Trophoblast cell (in vitro differentiated cells and primary cell): ENCODE data around the gene KCNMA1.
A peak's percentile ranks its signal among the peaks of the same experiment; 100 is the strongest.

Experiments used
- DNase-seq, 2 donors: peaks; one replicate each; pipeline ENCODE4 v3.0.0-alpha.2; 2016
- H2AFZ ChIP-seq: 2 replicates; pipeline ENCODE4 v1.6.1; 2013; ENCODE audit warnings: low read length, moderate library complexity, mild to moderate bottlenecking; ENCODE audit not compliant: insufficient read depth, poor library complexity
- H2AK5ac ChIP-seq: 2 replicates; pipeline ENCODE4 v1.6.1; 2013; ENCODE audit warnings: mild to moderate bottlenecking, low read length
- H2BK120ac ChIP-seq: 2 replicates; pipeline ENCODE4 v1.6.1; 2013; ENCODE audit warnings: low read length, mild to moderate bottlenecking, moderate library complexity; ENCODE audit not compliant: insufficient read depth, poor library complexity
- H2BK12ac ChIP-seq: 2 replicates; pipeline ENCODE4 v1.6.1; 2013; ENCODE audit warnings: mild to moderate bottlenecking, low read length, moderate library complexity
- H2BK5ac ChIP-seq: 2 replicates; pipeline ENCODE4 v1.6.1; 2013; ENCODE audit warnings: low read length, low read depth, moderate library complexity, mild to moderate bottlenecking; ENCODE audit not compliant: poor library complexity
- H3K14ac ChIP-seq: 2 replicates; pipeline ENCODE4 v1.6.1; 2013; ENCODE audit warnings: mild to moderate bottlenecking, low read length
- H3K18ac ChIP-seq: 2 replicates; pipeline ENCODE4 v1.6.1; 2013; ENCODE audit warnings: mild to moderate bottlenecking, low read length
- H3K23ac ChIP-seq: 2 replicates; pipeline ENCODE4 v1.6.1; 2013; ENCODE audit warnings: low read length
- H3K27ac ChIP-seq: 2 replicates; pipeline ENCODE4 v1.5.1; 2013; ENCODE audit warnings: low read depth, mild to moderate bottlenecking, inconsistent platforms, low read length, moderate library complexity
- H3K27me3 ChIP-seq: 2 replicates; pipeline ENCODE4 v1.6.1; 2013; ENCODE audit warnings: inconsistent platforms, mild to moderate bottlenecking, low read length, moderate library complexity; ENCODE audit not compliant: insufficient read depth
- H3K36me3 ChIP-seq, 2 experiments: 1 replicate in 1 of 2; 2 replicates in 1 of 2; pipeline ENCODE4 v1.6.1; 2013; ENCODE audit warnings: low read length in 2 of 2, mild to moderate bottlenecking in 2 of 2, moderate library complexity in 1 of 2; ENCODE audit not compliant: insufficient read depth in 2 of 2, control insufficient read depth in 1 of 2
- H3K4ac ChIP-seq: 2 replicates; pipeline ENCODE4 v1.6.1; 2013; ENCODE audit warnings: low read depth, mild to moderate bottlenecking, low read length, moderate library complexity
- H3K4me1 ChIP-seq, 2 experiments: 1 replicate in 1 of 2; 2 replicates in 1 of 2; pipeline ENCODE4 v1.6.1; 2013; ENCODE audit warnings: low read length in 2 of 2, mild to moderate bottlenecking in 2 of 2, moderate library complexity in 1 of 2; ENCODE audit not compliant: insufficient read depth in 2 of 2, control insufficient read depth in 1 of 2
- H3K4me2 ChIP-seq: 2 replicates; pipeline ENCODE4 v1.6.1; 2013; ENCODE audit warnings: inconsistent platforms, mild to moderate bottlenecking, low read length, moderate library complexity
- H3K4me3 ChIP-seq: 2 replicates; pipeline ENCODE4 v1.5.1; 2013; ENCODE audit warnings: mild to moderate bottlenecking, low read depth, low read length, inconsistent platforms
- H3K79me1 ChIP-seq: one replicate; pipeline ENCODE4 v1.6.1; 2013; ENCODE audit warnings: low read length
- H3K79me2 ChIP-seq: 2 replicates; pipeline ENCODE4 v1.6.1; 2013; ENCODE audit warnings: low read length, mild to moderate bottlenecking; ENCODE audit not compliant: control insufficient read depth, insufficient read depth, poor library complexity
- H3K9ac ChIP-seq: 2 replicates; pipeline ENCODE4 v1.6.1; 2013; ENCODE audit warnings: mild to moderate bottlenecking, low read length
- H3K9me3 ChIP-seq: 2 replicates; pipeline ENCODE4 v1.6.1; 2013; ENCODE audit warnings: low read depth, mild to moderate bottlenecking, control low read depth, inconsistent platforms, low read length; ENCODE audit not compliant: insufficient read depth
- H4K12ac ChIP-seq: 2 replicates; pipeline ENCODE4 v1.6.1; 2013; ENCODE audit warnings: low read depth, mild to moderate bottlenecking, low read length, moderate library complexity
- H4K8ac ChIP-seq: 2 replicates; pipeline ENCODE4 v1.6.1; 2013; ENCODE audit warnings: low read depth, mild to moderate bottlenecking, low read length, moderate library complexity
- H4K91ac ChIP-seq: one replicate; pipeline ENCODE4 v1.6.1; 2013; ENCODE audit warnings: low read depth, mild to moderate bottlenecking, low read length, moderate library complexity
- WGBS: extraction: QIAGEN DNeasy Blood & Tissue Kit; methylation state at CpG from one replicate; pipeline ENCODE4 v1.1.7; 2013; ENCODE audit warnings: missing lambda C conversion rate; ENCODE audit not compliant: insufficient read length, insufficient coverage; ENCODE audit errors: extremely low coverage; 5-methylcytosine and 5-hydroxymethylcytosine counted together

The KCNMA1 gene

GRCh38 chr10:77420947-77421523, 216.6 kb downstream of the KCNMA1 start:
- Histone ChIP-seq H3K27ac (no peak overlapping the region), H3K4ac (no peak overlapping the region), H3K79me1 (peaks cover 5% of the 10 kb centered on the region), H4K12ac (no peak overlapping the region), H2BK120ac (no peak overlapping the region), H3K14ac (no peak overlapping the region), H3K36me3 (peaks cover 0 to 2% of the 10 kb centered on the region in 2 experiments), H3K4me2 (no peak overlapping the region), H3K27me3 (no peaks in the 10 kb centered on the region), H3K23ac (no peak overlapping the region), H2AFZ (no peak overlapping the region), H3K79me2 (peaks cover 4% of the 10 kb centered on the region), H2BK5ac (no peak overlapping the region), H4K91ac (no peak overlapping the region), H3K9ac (no peak overlapping the region), H2AK5ac (no peak overlapping the region), H4K8ac (no peak overlapping the region), H2BK12ac (no peak overlapping the region), H3K18ac (no peak overlapping the region), H3K9me3 (no peaks in the 10 kb centered on the region), H3K4me3 (no peak overlapping the region), H3K4me1 (peaks cover 13 to 29% of the 10 kb centered on the region in 2 experiments)
- no CpG with 5 or more reads among the region's 2 CpGs for WGBS
- DNase-seq, result no peak

DNA sequence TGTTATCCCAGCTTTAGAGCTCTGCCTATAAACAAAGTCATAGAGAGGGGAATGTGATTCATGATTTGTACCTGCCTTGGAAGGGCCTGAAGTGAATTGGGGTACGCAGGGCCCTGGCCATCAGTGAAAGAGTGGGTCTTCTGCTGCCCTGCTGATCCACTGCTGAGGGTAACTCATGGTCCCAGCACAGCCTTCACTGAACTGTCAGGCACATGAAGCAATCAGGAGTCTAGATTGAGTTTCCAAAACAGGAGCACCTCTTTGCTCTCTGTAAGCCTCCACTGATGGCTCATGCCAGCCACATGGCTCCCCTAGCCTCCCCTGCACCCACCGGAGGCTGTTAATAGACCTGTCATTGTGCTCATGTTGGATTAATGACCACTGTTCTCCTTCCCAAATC, 217.6 kb downstream of the KCNMA1 start:
- DNase-seq, result no peak
- Histone ChIP-seq H3K14ac (no peak overlapping the region), H3K79me1 (peaks cover 5% of the 10 kb centered on the region), H3K23ac (no peak overlapping the region), H3K18ac (no peak overlapping the region), H3K27me3 (no peaks in the 10 kb centered on the region), H3K4ac (peak overlapping the region; percentile 22), H3K4me3 (no peak overlapping the region), H4K91ac (no peak overlapping the region), H2AFZ (no peak overlapping the region), H3K27ac (no peak overlapping the region), H2BK12ac (peak overlapping the region; percentile 19), H2BK5ac (no peak overlapping the region), H3K9me3 (no peaks in the 10 kb centered on the region), H3K4me1 (peaks cover 13 to 24% of the 10 kb centered on the region in 2 experiments), H4K8ac (no peak overlapping the region), H2AK5ac (no peak overlapping the region), H2BK120ac (no peak overlapping the region), H3K36me3 (peaks cover 0 to 2% of the 10 kb centered on the region in 2 experiments), H3K9ac (no peak overlapping the region), H3K4me2 (no peak overlapping the region), H4K12ac (no peak overlapping the region), H3K79me2 (peaks cover 4% of the 10 kb centered on the region)
- no CpG with 5 or more reads among the region's 2 CpGs for WGBS

DNA sequence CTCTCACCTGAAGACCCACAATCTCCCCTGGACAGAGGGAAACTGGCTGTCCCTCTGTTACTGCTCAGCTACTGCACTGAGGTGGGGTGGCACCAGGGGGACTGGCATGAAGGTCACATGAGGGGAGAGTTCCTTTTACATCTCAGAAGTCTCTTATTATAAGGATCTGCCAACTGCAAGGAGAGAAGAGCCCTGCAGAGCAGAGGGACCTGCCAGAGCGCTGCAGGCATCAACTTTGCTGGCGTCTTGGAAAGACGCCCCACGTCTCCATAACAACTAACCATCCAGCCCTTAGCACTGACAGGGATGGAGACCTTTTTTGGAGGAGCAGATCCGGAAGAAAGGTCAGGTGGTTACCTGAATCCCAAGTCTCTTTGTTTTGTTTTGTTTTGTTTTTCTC, 218.6 kb downstream of the KCNMA1 start:
- no peak overlapping the region for H2AK5ac ChIP-seq
- no peak overlapping the region for H3K4me3 ChIP-seq
- no peak overlapping the region for H3K23ac ChIP-seq
- H4K91ac ChIP-seq, result no peak overlapping the region
- H2BK12ac ChIP-seq, result no peak overlapping the region
- no peaks in the 10 kb centered on the region for H3K9me3 ChIP-seq
- no peak overlapping the region for H4K12ac ChIP-seq
- WGBS, result no CpG with 5 or more reads among the region's 5 CpGs
- H3K4me2 ChIP-seq, result no peak overlapping the region
- H3K79me2 ChIP-seq, result peaks cover 4% of the 10 kb centered on the region
- H3K4ac ChIP-seq, result no peak overlapping the region
- no peak overlapping the region for H3K14ac ChIP-seq
- peaks cover 0 to 2% of the 10 kb centered on the region in 2 experiments for H3K36me3 ChIP-seq
- peaks cover 13 to 26% of the 10 kb centered on the region in 2 experiments for H3K4me1 ChIP-seq
- H3K27ac ChIP-seq, result no peak overlapping the region
- H4K8ac ChIP-seq, result no peak overlapping the region
- H3K18ac ChIP-seq, result no peak overlapping the region
- H3K79me1 ChIP-seq, result peaks cover 5% of the 10 kb centered on the region
- H2BK120ac ChIP-seq, result no peak overlapping the region
- no peak overlapping the region for H2AFZ ChIP-seq
- H3K27me3 ChIP-seq, result no peaks in the 10 kb centered on the region
- no peak overlapping the region for H3K9ac ChIP-seq
- H2BK5ac ChIP-seq, result no peak overlapping the region
- no peak for DNase-seq

- Histone ChIP-seq H2BK5ac (no peak overlapping the region), H4K8ac (no peak overlapping the region), H3K27me3 (no peaks in the 10 kb centered on the region), H2BK120ac (no peak overlapping the region), H3K79me1 (peaks cover 4% of the 10 kb centered on the region), H3K23ac (no peak overlapping the region), H3K14ac (no peak overlapping the region), H2AFZ (no peak overlapping the region), H3K4ac (no peak overlapping the region), H3K4me2 (no peak overlapping the region), H2AK5ac (no peak overlapping the region), H4K91ac (no peak overlapping the region), H3K9me3 (no peaks in the 10 kb centered on the region), H4K12ac (no peak overlapping the region), H3K4me3 (no peak overlapping the region), H3K27ac (no peak overlapping the region), H3K4me1 (peaks cover 13 to 27% of the 10 kb centered on the region in 2 experiments), H2BK12ac (peak overlapping the region; percentile 52), H3K9ac (no peak overlapping the region), H3K36me3 (no peaks in the 10 kb centered on the region), H3K18ac (no peak overlapping the region), H3K79me2 (peaks cover 4% of the 10 kb centered on the region)
- DNase-seq, result no peak
- no CpG with 5 or more reads among the region's 11 CpGs for WGBS
These were observed 219.6 kb downstream of the KCNMA1 start for GRCh38 chr10:77417806-77418640.
